GM12892 (cell line): ENCODE measurements around the gene NSUN7.

Experiments
- POLR2AphosphoS5 ChIP-seq: IDR thresholded peaks from 2 replicates; pipeline ENCODE4 v1.6.1; 2011; ENCODE audit warnings: low read depth, low read length, control low read depth
- TAF1 ChIP-seq: IDR thresholded peaks from 2 replicates; pipeline ENCODE4 v1.6.1; 2011; ENCODE audit warnings: low read depth, mild to moderate bottlenecking, control low read depth, low read length, borderline replicate concordance

DNA sequence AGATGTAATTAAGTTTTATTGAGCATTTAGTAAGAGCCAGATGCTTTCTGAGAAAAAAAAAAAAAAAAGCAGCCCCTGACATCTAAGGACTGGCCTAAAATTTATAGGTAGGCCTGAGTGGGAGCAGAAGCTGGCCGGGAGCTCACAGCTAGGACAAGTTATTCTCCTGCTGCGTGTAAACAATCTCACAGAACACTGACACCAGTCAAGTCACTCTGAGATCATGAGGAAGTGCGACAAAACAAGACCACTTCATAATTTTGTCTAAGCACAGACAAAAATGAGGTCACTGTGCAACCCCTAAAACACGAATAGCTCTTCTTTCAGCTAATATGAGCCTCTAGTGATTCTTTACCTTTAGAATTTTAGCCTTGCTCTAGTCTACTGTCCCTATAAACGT is 15.3 kb upstream of the NSUN7 start:
- TF ChIP-seq TAF1, result no peak
- TF ChIP-seq POLR2AphosphoS5, result no peak
